Memory B cell (primary cell): ENCODE measurements around the gene PRSS12.
A peak's percentile ranks its signal among the peaks of the same experiment; 100 is the strongest.
"Not testable (repeated sequence)": the region's sequence is repeated elsewhere in the genome, so short reads cannot be mapped to it uniquely, and the experiment has no call there.

Experiments
- ATAC-seq: fragments of 150-1000 bp; cut with Tn5 transposase; 2 replicates; pipeline ENCODE4 v1.10.0; 2021; ENCODE audit warnings: low read depth, mild to moderate bottlenecking, moderate library complexity
- DNase-seq, 2 donors: peaks; one replicate each; pipeline ENCODE4 v3.0.0; 2022; ENCODE audit warnings: low spot score in 2 of 2
- H3K27ac Mint-ChIP-seq: one replicate; pipeline ENCODE4 v1.8.0; 2022; ENCODE audit warnings: mild to moderate bottlenecking, moderate library complexity, mixed read lengths
- H3K27me3 Mint-ChIP-seq: one replicate; pipeline ENCODE4 v1.8.0; 2022; ENCODE audit warnings: mixed read lengths
- H3K36me3 Mint-ChIP-seq: one replicate; pipeline ENCODE4 v1.8.0; 2022; ENCODE audit warnings: mild to moderate bottlenecking, mixed read lengths
- H3K4me1 Mint-ChIP-seq: one replicate; pipeline ENCODE4 v1.8.0; 2022; ENCODE audit warnings: mixed read lengths
- H3K4me3 Mint-ChIP-seq: one replicate; pipeline ENCODE4 v1.8.0; 2022; ENCODE audit warnings: mild to moderate bottlenecking, moderate library complexity, mixed read lengths
- H3K9me3 Mint-ChIP-seq: one replicate; pipeline ENCODE4 v1.8.0; 2022; ENCODE audit warnings: mixed read lengths

Gene PRSS12

DNA sequence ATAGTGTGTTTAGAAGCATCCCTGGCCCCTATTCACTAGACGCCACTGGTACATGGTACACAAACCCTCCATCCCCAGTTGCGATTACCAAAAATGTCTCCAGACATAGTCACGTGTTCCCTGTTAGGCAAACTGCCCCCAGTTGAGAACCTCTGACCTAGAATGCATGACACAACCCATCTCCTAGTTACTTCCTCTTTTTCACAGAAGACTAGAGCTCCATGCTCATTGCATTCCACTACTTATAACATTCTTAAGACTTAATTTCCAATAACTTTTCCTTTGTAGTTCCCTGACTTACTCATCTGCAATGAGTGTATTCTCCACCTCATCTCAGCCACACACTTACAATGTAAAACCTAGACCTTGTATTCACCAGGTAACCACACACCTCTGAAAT lies 68.6 kb downstream of the PRSS12 start:
- Mint-ChIP-seq H3K4me1 (peaks cover 32% of the 10 kb centered on the region), H3K4me3 (no peak overlapping the region), H3K36me3 (peaks cover 14% of the 10 kb centered on the region), H3K27me3 (no peaks in the 10 kb centered on the region), H3K9me3 (no peaks in the 10 kb centered on the region), H3K27ac (no peak overlapping the region)
- no peak for DNase-seq
- ATAC-seq, result peak; percentile 86

DNA sequence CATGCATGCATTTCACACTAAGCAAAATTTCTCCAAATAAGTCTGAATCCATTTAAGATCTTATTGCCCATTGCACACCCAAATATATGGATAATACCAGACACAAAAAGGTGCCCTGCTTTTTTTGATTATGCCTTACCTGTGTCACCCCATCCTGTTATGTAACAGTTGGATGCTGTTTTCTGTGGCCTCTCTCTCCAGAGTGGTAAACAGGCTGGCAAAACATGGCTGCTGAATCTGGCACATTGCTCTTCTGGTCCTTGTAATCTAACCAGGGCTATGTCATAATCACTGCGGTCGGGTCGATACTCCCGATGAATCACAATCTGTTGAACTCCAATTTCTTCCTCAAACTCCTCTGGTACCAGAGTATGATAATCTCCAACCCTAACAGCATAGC lies 70.1 kb downstream of the PRSS12 start:
- no peaks in the 10 kb centered on the region for H3K27me3 Mint-ChIP-seq
- H3K36me3 Mint-ChIP-seq, result peaks cover 14% of the 10 kb centered on the region
- ATAC-seq (no peak), DNase-seq (no peak)
- H3K27ac Mint-ChIP-seq, result peak overlapping the region; percentile 70
- H3K4me1 Mint-ChIP-seq, result peaks cover 36% of the 10 kb centered on the region
- H3K4me3 Mint-ChIP-seq, result no peak overlapping the region
- H3K9me3 Mint-ChIP-seq, result no peaks in the 10 kb centered on the region

DNA sequence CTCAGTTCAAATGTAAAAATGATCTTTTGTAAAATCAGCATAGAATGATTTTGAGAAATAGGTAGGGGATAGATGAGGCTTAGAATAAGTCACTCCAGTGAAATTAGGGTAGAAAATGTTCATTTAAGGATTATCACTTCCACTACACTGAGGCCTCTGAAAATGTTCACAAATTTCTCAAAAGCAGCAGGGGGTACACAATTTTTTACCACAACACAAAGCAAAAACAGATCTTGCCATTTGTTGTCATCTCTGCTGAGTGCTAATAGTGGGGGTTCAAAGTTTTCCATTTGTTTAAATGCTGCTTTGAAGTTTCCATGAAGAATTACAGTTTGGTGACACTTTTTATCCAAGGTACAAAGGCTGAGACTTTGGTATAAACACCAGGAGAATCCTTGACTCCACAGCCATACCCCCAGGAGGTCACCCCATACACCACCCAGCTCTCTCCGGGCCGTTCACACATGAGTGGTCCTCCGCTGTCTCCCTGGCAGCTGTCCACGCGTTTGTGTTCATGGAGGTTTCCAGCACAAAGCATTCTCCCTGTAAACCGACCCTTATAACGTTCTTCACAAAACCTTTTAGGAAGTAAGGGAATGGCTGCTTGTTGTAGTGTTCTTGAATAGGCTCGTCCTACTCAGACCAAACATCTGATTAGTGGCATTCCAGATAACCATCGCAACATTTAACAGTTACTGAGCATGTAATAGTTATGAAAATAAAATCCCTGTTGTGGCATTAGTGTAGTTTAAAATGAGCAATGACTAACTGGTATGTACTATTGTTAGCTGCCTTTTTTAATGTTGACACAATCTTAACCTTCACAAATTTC lies 71.0 kb downstream of the PRSS12 start:
- peak overlapping the region; percentile 84 for H3K27ac Mint-ChIP-seq
- DNase-seq, result no peak
- H3K36me3 Mint-ChIP-seq, result peaks cover 14% of the 10 kb centered on the region

DNA sequence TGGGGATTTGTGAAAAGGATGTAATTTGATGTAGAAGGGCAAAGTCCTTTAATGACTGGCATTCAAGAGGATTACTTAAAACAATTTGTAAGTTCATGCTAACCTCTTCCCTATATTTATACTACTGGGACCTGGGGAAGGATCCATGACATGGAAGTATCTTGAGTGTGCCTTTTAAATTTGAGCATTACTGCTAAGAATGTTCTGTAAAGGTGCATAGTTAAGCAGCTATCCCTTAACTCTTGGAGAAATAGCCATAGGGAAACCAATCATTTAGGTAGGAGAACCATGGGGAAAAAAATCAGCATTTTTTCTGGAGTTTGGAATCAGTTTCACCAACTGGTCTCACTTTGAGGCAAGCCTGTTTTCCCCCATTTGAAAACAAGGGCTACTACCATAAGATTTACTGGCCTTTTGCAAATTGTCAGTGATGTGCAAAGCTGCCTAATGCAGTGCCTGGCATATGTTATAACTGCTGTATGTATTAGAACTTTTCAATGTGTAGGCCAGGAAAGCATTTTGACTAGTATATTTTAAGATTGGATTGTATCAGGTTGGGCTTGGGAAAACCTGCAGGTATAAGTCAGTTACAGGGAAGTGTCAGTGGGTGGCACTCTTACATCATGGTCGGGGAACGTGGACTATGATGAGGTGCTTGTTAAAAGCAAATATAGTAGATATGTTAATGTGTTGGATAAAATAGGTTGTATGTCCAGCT lies 72.1 kb downstream of the PRSS12 start:
- Mint-ChIP-seq H3K9me3 (no peaks in the 10 kb centered on the region), H3K27ac (peak overlapping the region; percentile 84), H3K4me1 (peaks cover 36% of the 10 kb centered on the region), H3K4me3 (peak overlapping the region; percentile 19), H3K36me3 (peaks cover 10% of the 10 kb centered on the region), H3K27me3 (no peaks in the 10 kb centered on the region)
- ATAC-seq, result no peak
- no peak for DNase-seq

More for the DNA sequence above, 71.0 kb downstream of the PRSS12 start:
- Mint-ChIP-seq H3K27me3 (no peaks in the 10 kb centered on the region), H3K4me3 (no peak overlapping the region), H3K9me3 (no peaks in the 10 kb centered on the region), H3K4me1 (peaks cover 36% of the 10 kb centered on the region)
- ATAC-seq, result no peak

DNA sequence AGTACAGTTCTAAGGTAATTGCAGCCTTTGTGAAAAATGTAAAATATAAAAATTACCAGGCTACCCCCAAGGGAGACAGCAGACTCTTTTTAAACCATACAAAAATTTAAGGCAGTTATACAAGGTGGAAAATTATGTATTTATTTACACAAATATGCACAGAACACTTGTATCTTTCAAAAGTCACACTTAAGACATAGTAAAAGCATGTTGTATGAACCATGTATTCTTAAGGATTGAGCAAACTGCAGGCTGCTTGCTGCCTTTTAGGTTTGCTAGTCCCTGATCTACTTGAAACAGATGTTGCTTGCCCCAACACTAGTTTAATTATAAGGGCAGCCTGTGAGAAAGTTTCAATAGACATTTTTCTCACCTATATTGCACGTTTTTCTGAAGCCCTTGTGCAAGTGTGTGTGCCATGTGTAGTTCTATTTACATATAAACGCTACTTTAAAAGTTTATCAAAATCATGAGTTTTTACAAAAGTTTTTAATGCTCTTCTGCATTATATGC lies 72.8 kb downstream of the PRSS12 start:
- no peak overlapping the region for H3K4me3 Mint-ChIP-seq
- no peaks in the 10 kb centered on the region for H3K27me3 Mint-ChIP-seq
- H3K4me1 Mint-ChIP-seq, result peaks cover 38% of the 10 kb centered on the region
- H3K9me3 Mint-ChIP-seq, result no peaks in the 10 kb centered on the region
- DNase-seq, result no peak
- ATAC-seq, result no peak
- peak overlapping the region; percentile 98 for H3K27ac Mint-ChIP-seq
- H3K36me3 Mint-ChIP-seq, result peaks cover 10% of the 10 kb centered on the region

DNA sequence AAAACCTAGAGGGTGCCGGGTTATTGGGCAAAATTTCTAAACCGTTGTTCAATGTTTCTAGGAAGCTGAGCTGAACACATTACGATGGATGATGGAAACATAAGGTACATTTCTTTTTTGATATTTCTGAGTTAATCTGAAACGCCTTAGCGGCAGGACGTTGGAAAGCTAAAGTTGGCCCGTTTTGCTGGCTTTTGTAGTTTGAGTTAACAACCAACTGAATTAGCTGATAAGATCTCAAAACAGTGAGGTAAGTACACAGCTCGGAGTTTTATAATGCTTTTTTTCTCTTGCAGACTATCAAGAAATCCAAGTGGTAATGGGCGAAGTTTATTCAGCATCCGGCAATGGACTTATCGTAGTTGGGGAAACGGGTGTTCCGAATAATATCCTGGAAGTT lies 73.5 kb downstream of the PRSS12 start:
- peaks cover 35% of the 10 kb centered on the region for H3K4me1 Mint-ChIP-seq
- peak overlapping the region; percentile 98 for H3K27ac Mint-ChIP-seq

DNA sequence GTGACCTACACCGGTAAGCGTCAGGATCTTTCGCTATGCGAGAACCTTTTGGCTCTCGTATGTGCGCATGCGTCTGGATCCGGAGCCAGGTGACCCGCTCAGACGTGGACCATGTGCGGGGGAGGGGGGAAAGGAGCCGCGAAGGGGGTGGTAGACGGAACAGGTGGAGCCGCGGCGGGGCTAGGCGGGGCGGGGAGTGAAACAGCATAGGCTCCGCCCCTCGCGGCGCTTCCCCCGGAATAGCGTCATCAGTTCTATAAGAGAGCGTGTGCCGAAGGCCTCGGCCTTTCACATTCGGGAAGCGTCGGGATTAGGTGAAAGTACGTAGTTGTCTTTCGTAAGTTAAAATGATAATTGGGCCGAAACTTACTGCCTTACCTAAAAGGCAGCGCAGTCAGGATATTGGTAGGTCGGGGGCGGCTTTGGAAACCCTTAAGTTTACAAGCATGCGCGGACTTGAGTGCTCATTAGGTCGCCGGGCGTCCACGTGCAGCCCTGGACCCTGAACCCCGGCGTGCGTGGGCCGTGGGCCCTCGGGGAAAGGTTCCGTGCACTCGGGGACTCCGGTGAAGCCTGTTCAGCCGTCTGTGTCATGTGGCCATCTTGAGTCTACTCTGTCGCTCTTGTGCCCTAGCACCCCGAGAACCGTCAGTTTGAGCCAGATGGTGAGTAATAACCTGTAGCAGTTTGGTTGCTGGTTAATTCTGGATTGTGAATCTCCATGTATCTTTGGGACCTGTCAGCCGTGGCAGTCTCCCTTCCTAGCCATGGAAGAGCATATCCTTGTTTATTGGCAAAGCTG lies 74.1 kb downstream of the PRSS12 start:
- no peaks in the 10 kb centered on the region for H3K27me3 Mint-ChIP-seq
- DNase-seq, result peak; percentile 89 to 97
- H3K4me3 Mint-ChIP-seq, result peak overlapping the region; percentile 93
- peaks cover 10% of the 10 kb centered on the region for H3K36me3 Mint-ChIP-seq
- H3K27ac Mint-ChIP-seq, result peak overlapping the region; percentile 98
- ATAC-seq, result peak; percentile 90
- no peaks in the 10 kb centered on the region for H3K9me3 Mint-ChIP-seq
- peaks cover 32% of the 10 kb centered on the region for H3K4me1 Mint-ChIP-seq

More for the DNA sequence above, 73.5 kb downstream of the PRSS12 start:
- DNase-seq (no peak), ATAC-seq (no peak)
- no peaks in the 10 kb centered on the region for H3K9me3 Mint-ChIP-seq
- no peaks in the 10 kb centered on the region for H3K27me3 Mint-ChIP-seq
- peaks cover 10% of the 10 kb centered on the region for H3K36me3 Mint-ChIP-seq
- peak overlapping the region; percentile 93 for H3K4me3 Mint-ChIP-seq

DNA sequence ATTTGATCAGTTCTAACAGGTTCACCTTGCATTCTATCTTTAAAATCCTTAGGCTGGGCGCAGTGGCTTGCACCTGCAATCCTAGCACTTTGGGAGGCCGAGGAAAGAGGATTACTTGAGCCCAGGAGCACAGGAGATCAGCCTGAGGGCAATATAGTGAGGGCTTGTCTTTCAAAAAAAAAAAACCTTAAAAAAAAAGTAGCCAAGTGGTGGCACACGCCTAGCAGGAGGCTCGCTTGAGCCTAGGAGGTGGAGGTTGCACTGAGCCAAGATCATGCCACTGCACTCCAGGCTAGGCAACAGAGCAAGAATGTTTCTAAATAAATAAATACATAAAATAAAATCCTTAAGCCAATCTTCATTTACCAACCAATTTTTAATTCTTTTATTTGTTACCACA lies 75.6 kb downstream of the PRSS12 start:
- no peaks in the 10 kb centered on the region for H3K27me3 Mint-ChIP-seq
- peaks cover 4% of the 10 kb centered on the region for H3K36me3 Mint-ChIP-seq
- peaks cover 21% of the 10 kb centered on the region for H3K4me1 Mint-ChIP-seq
- peak overlapping the region; percentile 36 for H3K4me3 Mint-ChIP-seq
- no peak for DNase-seq
- H3K27ac Mint-ChIP-seq, result peak overlapping the region; percentile 98
- no peak for ATAC-seq
- no peaks in the 10 kb centered on the region for H3K9me3 Mint-ChIP-seq

DNA sequence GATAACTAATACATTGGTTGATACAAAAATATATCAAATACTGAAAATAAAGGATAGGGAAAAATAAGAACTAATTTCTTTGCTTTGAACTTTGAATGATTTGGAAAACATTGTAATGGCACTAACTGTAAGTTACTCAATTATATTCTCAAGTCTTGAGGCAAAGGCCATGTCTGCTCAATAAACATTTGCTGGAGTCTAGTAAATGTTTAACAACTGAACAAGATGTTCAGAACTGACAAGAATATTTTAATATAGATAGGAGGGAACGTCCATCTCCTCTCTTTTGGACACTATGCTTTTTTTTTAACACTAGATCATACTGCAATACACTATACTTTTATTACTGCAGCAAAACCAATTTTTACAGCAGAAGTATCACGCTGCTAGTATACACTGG lies 76.2 kb downstream of the PRSS12 start:
- H3K4me3 Mint-ChIP-seq, result no peak overlapping the region
- no peak for ATAC-seq

DNA sequence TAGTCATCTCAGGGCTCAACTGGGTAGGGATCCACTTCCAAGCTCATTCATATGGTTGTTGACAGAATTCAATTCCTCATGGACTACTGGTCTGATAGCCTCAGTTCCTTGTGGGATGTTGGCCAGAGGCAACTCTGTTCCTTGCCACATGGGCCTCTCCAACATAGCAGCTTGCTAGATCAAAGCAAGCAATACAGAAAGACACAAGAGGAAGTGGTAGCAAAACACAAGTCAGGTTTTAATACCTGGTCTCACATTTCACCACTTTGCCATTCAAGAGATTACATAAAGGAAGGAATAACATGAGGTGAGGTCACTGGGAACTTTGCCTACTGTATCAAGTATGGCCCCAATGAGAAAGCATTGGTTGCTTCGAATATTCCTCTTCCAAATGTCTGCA lies 79.2 kb downstream of the PRSS12 start:
- no peak overlapping the region for H3K27ac Mint-ChIP-seq
- no peaks in the 10 kb centered on the region for H3K36me3 Mint-ChIP-seq
- H3K27me3 Mint-ChIP-seq, result no peaks in the 10 kb centered on the region
- DNase-seq, result no peak
- no peaks in the 10 kb centered on the region for H3K9me3 Mint-ChIP-seq
- H3K4me3 Mint-ChIP-seq, result no peak overlapping the region
- ATAC-seq, result no peak
- peaks cover 4% of the 10 kb centered on the region for H3K4me1 Mint-ChIP-seq

More for the DNA sequence above, 76.2 kb downstream of the PRSS12 start:
- Mint-ChIP-seq H3K27ac (no peak overlapping the region), H3K36me3 (peaks cover 2% of the 10 kb centered on the region), H3K27me3 (no peaks in the 10 kb centered on the region), H3K4me1 (peaks cover 18% of the 10 kb centered on the region), H3K9me3 (no peaks in the 10 kb centered on the region)
- no peak for DNase-seq

DNA sequence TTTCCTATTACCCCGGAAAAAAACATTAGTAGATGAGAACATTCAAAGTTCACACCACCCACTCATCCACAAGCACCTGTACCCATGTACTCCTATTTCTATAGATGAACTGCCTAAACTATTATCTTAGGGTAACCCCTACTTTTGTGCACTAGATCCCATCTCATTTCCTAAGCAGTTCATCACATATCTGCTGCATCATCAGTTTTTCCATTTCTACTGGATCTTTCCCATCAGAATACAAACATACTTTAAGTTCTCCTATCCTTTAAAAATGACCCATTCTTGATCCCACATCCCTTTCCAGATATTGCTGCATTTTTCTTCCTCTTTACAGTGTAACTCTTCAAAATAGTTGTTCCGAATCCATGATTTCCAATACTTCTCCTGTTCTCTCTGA lies 81.0 kb downstream of the PRSS12 start:
- Mint-ChIP-seq H3K9me3 (no peaks in the 10 kb centered on the region), H3K4me3 (no peak overlapping the region)

DNA sequence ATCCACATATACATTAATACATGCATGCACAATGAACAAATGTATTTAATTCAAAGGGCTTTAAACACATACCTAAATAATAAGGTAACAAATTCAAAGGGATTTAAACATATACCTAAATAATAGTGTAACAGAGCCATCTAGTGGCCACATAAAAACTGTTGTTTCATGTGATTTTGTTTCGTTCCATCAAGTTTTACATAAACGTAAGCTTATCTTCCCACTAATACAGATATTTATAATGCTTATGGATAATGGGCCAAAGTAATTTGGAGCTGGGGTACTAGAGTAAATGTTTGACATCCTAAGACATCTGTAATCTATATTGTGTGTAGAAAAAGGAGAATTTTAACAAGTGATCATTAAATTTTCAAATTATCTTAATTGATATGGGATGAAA lies 82.3 kb downstream of the PRSS12 start:
- Mint-ChIP-seq H3K4me1 (peaks cover 2% of the 10 kb centered on the region), H3K36me3 (no peaks in the 10 kb centered on the region), H3K27me3 (peaks cover 1% of the 10 kb centered on the region), H3K9me3 (no peaks in the 10 kb centered on the region), H3K4me3 (no peak overlapping the region), H3K27ac (no peak overlapping the region)
- ATAC-seq (peak; percentile 35), DNase-seq (no peak)

More for the DNA sequence above, 81.0 kb downstream of the PRSS12 start:
- Mint-ChIP-seq H3K4me1 (peaks cover 2% of the 10 kb centered on the region), H3K27ac (no peak overlapping the region), H3K27me3 (peaks cover 1% of the 10 kb centered on the region), H3K36me3 (no peaks in the 10 kb centered on the region)
- ATAC-seq (no peak), DNase-seq (no peak)

DNA sequence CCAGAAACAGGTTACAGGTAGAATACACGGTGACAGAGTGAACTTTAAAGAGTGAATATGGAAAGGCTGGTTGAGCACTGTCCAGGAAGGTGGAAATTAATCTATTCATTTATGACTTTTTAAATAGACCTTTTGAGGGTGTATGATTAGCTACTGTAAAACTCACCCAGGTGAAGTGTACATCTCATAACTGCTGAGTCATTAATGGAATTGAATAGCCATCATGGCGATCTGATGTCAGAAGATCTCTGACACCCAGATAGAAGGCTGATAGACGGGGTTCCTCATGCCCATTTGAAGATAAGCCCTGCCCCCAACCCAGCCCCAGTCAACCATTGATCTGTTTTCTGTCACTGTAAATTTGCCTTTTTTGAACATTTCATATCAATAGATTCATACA lies 84.0 kb downstream of the PRSS12 start:
- ATAC-seq, result no peak
- H3K4me1 Mint-ChIP-seq, result no peaks in the 10 kb centered on the region
- no peaks in the 10 kb centered on the region for H3K36me3 Mint-ChIP-seq
- DNase-seq, result no peak
- H3K9me3 Mint-ChIP-seq, result no peaks in the 10 kb centered on the region
- H3K27ac Mint-ChIP-seq, result no peak overlapping the region
- peaks cover 4% of the 10 kb centered on the region for H3K27me3 Mint-ChIP-seq
- H3K4me3 Mint-ChIP-seq, result no peak overlapping the region

DNA sequence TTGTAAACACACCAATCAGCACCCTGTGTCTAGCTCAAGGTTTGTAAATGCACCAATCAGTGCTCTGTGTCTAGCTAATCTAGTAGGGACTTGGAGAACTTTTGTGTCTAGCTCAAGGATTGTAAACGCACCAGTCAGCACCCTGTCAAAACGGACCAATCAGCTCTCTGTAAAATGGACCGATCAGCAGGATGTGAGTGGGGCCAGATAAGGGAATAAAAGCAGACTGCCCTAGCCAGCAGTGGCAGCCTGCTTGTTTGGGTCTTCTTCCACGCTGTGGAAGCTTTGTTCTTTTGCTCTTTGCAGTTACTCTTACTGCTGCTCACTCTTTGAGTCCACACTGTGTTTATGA lies 86.7 kb downstream of the PRSS12 start:
- ATAC-seq, H3K9me3 Mint-ChIP-seq: not testable (repeated sequence)
- peak overlapping the region; percentile 6 for H3K4me3 Mint-ChIP-seq

More for the DNA sequence above, 86.7 kb downstream of the PRSS12 start:
- H3K4me1 Mint-ChIP-seq, H3K36me3 Mint-ChIP-seq, H3K27me3 Mint-ChIP-seq, DNase-seq, H3K27ac Mint-ChIP-seq: not testable (repeated sequence)
